IPS DF 19.7 (cell line): ENCODE data around the gene CEMP1.

Source experiments
- DNase-seq: peaks from one replicate; pipeline ENCODE4 v3.0.0-alpha.2; 2013; ENCODE audit warnings: low read depth, low spot score

The CEMP1 gene

DNA sequence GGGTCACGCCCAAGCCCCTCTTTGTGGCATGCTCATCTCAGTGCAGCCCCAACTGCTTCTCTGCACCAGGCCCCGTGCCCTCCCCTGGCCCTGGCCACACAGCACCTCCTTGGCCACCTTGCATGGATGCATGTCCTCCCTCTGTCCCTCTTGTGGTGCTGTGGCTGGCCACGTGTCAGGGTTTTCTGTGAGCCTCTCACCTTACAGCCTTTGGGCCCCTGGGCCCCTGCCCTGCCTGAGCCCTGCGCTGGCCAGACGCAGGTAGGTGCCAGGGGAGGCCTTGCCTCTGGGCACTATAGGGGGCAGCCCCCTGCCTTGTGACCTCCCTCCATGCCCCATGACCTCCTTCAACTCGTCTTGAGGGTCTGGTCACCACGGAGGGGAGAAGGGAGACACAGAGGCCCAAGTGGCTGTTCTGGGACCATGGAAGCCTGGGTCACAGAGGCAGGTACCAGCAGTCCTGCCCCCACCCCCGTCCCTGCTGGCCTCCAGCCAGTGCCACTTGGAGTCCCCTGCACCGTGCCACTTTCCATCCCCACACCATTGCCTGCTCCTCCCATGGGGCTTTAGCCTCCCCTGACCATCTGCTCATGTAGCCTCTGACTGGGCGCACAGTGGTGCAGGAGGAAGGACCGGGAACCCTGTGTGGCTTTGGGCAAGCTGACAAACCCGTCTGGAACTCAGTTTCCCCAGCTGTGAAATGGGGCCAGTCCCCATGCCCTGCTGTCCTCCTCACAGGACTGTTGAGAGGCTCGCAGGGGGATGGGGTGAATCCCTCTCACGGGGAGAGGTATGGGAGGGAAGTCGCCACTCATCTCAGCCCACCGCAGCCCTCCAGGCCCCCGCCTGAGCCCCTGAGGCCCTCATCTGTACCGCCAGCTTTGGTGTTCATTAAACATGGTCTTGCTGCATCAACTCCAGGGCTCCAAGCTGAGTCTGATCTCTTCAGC, 29.0 kb downstream of the CEMP1 start:
- no peak for DNase-seq

DNA sequence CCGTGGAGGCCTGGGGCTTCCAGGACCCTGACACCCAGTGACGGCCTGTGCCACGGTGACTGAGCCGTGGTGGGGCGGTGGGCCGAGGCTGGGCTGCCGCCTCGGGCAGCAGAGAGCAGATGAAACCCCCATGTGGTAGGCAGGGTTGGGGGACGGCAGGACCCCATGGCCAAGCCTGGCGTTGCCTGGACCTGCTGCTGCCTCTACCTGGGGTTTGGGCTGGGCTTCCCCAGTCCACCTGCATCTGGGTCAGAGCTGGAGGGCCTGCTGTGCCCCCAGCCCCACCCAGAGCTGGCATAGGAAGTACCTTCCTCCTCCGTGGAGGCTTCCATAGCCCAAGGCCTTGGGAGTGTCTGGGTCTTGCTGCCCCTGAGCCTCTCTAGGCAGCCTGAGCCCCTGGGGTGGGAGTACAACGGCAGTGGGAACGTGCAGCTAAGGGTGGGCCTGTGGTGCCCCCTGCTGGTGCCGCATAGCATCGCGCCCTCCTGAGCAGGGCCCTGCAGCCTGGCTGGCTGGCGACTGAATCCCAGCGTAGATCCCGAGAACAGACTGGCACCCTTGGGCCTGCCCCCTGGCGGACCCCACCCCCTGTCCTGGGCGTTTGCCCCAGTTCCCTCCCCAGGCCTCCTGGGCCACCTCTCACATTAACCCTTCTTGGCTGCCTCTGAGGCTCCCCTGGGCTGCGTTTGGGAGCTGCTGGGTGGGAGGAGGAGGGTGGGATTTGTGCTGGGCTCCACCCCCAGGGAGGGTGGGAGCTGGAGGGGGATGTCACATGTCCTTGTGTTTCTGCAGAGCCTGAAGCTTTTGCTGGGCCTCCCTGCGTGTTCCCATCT, 30.1 kb downstream of the CEMP1 start:
- DNase-seq = no peak

DNA sequence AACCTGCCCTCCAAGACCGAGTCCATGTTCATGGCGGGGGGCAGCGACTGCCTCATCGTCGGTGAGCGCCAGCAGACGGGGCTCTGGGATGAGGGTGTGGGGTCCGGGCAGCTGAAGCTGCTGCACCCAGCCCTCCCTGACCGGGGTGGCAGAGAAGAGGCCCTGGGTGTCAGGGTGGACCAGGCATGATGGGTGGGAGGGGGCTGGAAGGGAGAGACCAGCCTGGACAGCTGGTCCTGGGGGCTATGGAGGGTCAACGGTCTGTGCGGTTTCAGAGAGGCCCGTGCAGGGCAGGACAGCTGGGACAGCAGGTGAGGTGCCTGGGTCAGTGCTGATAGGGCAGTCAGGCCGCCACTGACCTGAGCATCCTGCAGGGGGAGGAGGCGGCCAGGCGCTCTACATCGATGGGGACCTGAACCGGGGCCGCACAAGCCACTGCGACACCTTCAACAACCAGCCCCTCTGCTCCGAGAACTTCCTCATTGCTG, 30.7 kb downstream of the CEMP1 start:
- DNase-seq = no peak

DNA sequence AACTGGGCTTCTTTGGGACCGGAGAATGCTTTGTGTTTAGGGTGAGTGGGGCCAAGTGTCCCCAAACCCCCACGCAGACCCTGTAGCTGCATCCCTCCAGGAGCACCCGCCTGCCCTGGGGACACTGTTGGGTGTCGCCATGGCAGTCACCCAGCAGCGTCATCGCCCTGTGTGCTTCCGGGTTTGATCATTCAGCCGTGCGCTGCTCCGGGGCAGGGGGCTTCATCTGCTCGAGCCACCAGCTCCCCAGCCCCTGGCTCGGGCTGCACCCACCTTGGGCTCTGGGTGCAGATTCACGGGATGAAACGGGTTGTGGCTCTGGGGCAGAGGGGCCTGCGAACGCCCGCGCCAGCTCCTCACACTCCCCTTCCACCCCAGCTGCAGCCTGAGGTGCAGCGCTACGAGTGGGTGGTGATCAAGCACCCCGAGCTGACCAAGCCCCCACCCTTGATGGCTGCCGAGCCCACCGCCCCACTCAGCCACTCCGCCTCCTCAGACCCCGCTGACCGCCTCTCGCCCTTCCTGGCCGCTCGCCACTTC, 31.2 kb downstream of the CEMP1 start:
- no peak for DNase-seq

DNA sequence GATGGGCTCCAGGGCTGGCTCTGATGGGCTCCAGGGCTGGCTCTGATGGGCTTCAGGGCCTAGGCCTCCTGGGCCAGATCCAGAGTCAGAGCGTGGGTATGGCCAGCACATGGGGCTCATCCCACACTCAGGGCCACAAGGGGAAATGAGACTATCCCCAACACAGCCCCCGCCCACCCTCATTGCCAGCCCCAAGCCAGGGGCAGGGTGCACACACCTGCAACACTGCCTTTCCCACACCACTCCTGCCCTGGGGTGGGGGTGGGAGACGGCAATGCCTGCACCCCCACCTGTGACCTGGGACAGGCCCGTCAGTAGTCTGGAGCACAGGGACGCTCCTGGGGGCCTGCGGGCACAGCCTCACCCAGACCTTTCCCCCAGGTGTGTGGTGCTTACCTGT, 31.8 kb downstream of the CEMP1 start:
- DNase-seq = no peak

DNA sequence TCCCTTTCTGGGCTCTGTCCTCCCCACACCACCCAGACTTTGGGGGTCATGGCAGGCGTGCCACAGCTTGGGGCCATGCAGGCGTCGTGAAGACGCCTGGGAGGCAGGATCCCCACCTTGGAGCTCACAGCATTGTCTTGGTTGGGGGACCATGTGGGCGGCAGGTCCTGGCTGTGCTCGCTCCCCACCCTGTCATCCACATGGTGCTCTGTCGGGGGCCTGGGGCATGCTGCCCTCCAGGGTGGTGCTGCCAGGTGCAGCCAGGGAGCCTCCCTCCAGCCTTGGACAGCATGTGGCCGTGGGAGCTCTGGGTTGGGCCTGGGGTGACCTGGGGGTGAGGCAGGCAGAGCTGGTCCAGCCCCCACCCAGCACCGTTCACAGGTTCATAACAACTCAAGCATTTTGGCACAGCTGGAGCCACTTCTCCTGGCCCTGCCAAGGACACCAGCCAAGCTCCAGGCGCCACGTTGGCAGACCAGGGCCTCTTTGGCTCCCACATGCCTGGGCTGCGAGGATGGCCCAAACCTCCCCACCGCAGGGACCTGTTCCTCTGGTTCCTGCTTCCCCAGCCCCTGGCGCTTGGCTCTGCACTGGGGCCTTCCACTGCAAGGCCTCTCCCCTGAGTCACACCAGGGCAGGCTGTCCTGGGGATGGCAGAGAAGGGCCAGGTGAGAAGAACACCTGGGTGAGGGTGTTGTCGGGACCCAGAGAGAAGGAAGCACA, 32.5 kb downstream of the CEMP1 start:
- no peak for DNase-seq

DNA sequence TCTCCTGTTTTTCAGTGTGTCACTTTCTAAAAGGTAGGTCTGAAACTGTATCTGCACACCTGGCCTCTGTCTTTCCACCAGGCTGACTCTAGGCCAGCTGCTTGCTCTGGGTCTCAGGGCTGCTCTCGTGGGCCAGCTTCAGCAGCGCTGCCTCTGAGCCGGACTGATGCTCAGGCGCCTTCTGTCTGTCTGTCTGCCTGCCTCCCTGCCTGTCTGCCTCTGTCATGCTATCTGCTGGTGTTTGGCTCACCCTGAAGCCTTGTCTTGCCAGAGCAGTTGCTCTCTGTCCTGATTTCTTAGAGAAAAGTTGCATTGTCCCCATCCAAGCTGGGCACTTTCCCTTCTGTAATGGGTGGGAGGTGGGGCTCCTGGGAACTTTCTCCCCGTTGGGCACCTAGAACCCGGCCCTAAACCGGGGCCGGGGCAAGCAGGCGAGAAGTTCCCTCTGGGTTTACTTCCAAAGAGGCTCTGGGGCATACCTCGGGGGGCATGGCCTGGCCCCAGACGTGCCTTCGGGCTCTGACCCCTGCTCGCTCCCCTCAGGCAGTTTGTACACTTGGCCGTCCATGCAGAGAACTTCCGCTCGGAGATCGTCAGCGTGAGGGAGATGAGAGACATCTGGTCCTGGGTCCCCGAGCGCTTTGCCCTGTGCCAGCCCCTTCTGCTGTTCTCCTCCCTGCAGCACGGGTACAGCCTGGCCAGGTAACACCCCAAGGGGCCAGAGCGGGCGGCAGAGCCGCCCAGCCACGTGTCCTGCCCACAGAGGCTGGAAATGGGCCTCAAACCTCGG, 33.3 kb downstream of the CEMP1 start:
- DNase-seq = no peak

DNA sequence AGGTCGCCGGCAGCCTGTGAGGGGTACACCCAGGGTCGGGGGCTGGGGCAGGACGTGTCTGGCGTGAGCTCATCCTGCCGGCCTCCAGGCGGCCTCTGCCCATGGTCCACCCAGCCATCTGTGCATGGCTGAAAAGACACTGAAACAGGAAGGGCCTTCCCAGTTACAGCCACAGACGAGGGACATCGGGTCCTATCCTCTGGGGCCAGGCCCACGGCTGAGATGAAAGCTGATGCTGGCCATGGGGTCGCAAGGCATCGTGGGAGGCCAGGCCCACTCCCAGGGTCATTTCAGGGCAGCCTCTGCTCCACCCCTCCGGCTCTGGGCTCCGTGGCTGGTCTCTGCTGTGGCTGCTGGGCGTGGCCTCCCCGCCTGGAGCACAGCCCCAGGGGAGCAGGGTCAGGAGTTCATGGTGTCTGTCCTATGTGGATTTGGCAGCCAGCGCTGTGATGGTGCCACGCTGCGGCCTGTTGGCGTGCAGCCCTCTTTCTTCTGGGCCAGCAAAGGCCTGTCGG, 34.0 kb downstream of the CEMP1 start:
- DNase-seq = no peak

DNA sequence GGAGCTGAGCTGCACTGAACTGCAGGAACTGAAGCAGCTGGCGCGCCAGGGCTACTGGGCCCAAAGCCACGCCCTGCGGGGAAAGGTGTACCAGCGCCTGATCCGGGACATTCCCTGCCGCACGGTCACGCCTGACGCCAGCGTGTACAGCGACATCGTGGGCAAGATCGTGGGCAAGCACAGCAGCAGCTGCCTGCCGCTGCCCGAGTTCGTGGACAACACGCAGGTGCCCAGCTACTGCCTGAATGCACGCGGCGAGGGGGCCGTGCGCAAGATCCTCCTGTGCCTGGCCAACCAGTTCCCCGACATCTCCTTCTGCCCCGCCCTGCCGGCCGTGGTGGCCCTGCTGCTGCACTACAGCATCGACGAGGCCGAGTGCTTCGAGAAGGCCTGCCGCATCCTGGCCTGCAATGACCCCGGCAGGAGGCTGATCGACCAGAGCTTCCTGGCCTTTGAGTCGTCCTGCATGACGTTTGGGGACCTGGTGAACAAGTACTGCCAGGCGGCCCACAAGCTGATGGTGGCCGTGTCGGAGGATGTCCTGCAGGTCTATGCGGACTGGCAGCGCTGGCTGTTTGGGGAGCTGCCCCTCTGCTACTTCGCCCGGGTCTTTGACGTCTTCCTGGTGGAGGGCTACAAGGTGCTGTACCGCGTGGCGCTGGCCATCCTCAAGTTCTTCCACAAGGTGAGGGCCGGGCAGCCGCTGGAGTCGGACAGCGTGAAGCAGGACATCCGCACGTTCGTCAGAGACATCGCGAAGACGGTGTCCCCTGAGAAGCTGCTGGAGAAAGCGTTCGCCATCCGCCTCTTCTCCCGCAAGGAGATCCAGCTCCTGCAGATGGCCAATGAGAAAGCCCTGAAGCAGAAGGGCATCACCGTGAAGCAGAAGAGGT, 34.7 kb downstream of the CEMP1 start:
- no peak for DNase-seq

DNA sequence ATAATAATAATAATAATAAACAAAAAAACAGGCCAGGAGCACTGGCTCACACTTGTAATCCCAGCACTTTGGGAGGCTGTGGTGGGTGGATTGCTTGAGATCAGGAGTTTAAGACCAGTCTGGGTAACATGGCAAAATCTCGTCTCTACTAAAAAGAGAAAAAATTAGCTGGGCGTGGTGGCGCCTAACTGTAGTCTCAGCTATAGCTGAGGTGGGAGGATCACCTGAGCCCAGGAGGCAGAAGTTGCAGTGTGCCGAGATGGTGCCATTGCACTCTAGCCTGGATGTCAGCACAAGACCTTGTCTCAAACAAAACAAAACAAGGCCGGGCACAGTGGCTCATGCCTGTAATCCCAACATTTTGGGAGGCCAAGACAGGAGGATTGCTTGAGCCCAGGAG, 36.2 kb downstream of the CEMP1 start:
- DNase-seq = no peak

DNA sequence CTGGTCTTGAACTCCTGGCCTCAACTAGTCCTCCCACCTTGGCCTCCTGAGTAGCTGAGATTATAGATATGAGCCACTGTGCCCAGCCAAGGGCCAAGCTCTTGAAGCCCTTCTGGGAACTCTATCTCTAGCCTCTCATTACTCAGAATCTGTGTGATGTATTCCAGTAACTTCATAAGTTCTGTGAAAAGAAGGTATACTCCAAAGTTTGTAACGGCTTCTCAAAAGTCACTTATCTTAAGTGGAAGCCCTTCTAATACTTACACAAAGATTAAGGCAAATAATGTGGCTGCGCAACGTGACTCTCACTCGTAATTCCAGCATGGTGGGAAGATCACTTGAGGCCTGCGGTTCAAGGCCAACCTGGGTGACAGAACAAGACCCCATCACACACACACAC, 36.6 kb downstream of the CEMP1 start:
- no peak for DNase-seq

DNA sequence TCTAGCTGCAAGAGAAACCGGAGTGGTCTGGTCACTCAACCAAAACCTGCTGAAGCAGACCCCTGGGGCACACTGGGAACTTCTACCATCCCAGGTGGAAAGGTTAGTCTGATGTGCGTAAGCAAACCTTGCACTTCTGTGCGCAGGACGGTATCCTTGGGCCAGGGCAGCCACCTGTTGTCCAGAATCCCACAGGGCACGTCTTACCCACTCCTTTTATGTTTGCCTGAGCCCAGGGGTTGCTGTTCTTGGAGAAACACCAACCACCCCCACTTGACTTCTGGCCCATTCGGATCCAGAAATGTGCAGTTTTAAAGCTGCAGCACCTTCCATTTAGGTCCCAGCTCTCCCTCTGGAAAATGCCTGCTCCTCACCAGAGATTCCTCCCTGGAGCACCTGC, 37.6 kb downstream of the CEMP1 start:
- no peak for DNase-seq

DNA sequence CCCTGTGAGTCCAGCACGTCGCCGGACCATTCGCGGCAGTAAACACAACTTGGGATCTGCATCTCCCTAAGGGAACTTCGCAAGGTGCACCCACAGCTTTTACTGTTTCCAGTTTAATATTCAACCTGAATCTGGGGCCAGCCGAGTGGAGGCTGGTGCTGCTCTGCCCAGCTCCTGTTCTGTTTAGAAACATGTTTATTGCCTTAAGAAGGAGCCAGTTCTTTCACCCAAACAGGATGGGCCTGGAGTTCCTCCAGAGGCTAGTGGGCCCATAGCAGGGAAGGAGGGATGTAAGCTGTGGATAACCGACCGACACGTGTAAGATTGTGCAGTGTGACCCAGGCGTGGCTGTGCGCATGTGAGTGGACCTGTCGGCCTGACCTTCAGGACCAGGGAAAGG, 38.9 kb downstream of the CEMP1 start:
- no peak for DNase-seq

DNA sequence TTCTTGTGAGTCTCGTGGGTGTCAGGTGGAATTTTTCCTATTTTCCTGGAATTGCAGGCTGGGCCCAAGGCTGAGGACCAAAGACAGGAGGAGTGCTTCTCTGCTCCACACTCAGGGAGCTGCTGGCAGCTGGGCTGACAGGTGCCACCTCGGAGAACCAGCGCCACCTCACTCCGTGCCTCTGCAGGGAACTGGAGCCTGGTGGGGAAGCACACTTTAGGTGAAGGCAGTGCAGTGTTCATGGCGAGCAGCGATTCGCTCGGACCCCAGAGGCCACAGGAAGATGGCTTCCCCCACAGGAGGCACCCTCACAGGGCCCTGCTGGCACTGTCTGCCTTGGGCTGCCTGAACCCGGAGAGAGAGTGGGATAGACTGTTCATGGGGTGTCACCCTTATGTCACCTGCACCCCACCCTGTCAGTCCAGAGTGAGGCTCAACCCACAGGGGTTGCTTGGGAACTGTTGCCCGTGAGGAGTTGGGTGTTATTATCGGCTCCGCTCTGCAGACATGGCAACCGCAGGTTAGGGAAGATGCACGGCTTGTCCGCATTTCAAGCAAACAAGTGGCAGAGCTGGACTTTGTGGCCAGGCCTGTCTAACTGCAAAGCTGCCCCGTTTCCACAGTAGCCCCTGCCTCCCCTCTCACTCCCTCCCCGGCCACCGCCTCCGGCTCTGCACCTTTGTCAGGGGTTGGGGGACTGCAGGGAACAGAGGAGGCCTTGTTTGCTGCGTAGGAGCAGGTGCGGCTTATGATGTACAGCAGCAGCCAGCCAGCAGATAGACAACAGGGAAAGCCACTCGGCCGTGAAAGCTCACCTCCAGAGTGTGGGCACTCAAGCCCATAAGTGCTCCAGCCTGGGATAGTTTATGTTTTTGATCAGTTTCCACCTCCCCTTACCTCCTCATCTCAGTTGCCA, 40.8 kb downstream of the CEMP1 start:
- DNase-seq = no peak

DNA sequence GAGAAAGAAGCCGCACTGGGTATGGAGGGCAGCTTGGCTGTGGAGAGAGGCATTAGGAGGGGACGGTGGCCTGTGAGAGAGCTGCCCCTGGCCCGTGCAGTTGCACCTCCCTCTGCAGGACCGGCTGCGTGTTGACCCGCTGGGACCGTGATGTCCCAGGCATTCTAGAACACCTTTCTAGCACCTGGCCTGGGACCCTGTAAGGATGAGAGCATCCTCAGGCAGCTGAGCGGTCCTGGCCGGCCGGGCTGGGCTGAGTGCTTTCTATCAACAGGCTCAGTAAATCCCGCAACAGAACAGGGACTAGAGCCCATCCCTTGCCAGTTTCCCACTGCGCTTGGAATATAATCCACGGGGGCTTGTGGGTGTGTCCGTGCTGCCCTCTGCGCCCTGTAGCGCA, 41.6 kb downstream of the CEMP1 start:
- no peak for DNase-seq

DNA sequence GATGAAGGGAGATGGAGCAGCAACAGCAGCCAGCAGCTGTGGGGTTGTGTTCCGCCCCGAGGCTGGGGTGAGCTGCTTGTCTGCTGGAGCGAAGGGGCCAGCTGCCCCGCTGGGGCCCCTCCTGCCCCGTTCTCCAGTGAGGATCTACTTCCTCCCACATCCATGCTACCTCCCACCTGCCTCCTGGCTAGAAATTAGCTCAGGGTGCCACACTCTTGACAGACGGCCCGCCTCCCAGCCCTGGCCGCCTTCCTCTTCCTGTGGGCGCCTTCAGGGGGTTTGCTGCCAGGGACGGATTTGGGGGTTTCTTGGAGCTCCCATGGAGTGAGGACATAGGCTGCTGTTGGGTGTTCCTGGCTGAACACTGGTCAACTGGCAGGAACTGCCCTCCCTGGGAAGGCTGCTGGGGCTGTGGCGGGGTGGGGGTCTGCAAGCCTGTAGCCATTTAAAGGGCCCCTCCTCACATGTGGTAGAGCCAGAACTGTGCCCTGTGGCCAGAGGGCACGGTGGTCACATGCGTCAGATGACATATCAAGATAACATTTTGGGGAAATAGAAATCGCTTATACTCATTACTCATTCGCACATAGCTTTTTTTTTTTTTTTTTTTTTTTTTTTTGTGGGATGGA, 43.2 kb downstream of the CEMP1 start:
- DNase-seq = no peak

DNA sequence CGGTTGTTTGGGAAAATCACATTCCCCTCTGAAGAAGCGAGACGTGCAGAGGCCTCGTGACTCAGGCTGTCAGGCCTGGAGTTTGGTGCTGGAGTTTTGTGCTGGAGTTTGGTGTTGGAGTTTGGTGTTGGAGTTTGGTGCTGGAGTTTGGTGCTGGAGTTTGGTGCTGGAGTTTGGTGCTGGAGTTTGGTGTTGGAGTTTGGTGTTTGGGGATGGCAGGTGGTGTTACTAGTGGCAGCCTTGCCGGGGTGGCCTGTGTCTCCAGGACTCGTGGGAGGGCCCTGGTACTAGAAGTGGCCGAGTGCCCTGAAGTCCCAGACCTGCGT, 43.7 kb downstream of the CEMP1 start:
- DNase-seq = no peak
